Measurements from ENCODE around the gene OR2AT4.
"Not testable (repeated sequence)": the region's sequence is repeated elsewhere in the genome, so short reads cannot be mapped to it uniquely, and the experiment has no call there.

DNA sequence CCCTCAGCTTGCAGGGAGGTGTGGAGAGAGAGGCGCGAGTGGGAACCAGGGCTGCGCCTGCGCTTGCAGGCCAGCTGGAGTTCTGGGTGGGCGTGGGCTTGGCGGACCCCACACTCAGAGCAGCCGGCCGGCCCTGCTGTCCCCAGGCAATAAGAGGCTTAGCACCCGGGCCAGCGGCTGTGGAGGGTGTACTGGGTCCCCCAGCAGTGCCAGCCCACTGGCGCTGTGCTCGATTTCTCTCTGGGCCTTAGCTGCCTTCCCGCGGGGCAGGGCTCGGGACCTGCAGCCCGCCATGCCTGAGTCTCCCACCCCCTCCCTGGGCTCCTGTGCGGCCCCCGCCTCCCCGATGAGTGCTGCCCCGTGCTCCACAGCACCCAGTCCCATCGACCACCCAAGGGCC, 1.5 kb upstream of the OR2AT4 start:
- TF ChIP-seq, protein P1, sequence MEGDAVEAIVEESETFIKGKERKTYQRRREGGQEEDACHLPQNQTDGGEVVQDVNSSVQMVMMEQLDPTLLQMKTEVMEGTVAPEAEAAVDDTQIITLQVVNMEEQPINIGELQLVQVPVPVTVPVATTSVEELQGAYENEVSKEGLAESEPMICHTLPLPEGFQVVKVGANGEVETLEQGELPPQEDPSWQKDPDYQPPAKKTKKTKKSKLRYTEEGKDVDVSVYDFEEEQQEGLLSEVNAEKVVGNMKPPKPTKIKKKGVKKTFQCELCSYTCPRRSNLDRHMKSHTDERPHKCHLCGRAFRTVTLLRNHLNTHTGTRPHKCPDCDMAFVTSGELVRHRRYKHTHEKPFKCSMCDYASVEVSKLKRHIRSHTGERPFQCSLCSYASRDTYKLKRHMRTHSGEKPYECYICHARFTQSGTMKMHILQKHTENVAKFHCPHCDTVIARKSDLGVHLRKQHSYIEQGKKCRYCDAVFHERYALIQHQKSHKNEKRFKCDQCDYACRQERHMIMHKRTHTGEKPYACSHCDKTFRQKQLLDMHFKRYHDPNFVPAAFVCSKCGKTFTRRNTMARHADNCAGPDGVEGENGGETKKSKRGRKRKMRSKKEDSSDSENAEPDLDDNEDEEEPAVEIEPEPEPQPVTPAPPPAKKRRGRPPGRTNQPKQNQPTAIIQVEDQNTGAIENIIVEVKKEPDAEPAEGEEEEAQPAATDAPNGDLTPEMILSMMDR (IDR thresholded peaks at IDR 0.05): not testable (repeated sequence)
- TF ChIP-seq POLR2A (IDR thresholded peaks at IDR 0.05): not testable (repeated sequence)

All from body of pancreas (tissue), 4 donors.